ENCODE results near the gene ENOX1.

The ENOX1 gene

GRCh38 chr13:43268632-43269031 lies 518.1 kb downstream of the ENOX1 start:
- Histone ChIP-seq H4K91ac (ENCODE audit: low read length) (no peak overlapping the region), H3K23ac (ENCODE audit: low read length in 2 of 2) (peak overlapping the region in 1 of 2 experiments; percentile 68), H2AFZ (ENCODE audit: low read depth, low read length) (no peak overlapping the region), H2BK5ac (ENCODE audit: low read depth, low read length, poor library complexity, severe bottlenecking) (peak overlapping the region; percentile 79), H3K4ac (ENCODE audit: low read depth in 1 of 2, low read length in 2 of 2) (peak overlapping the region in 1 of 2 experiments; percentile 71), H3K4me1 (ENCODE audit: control insufficient read depth, insufficient read depth, low read depth, low read length) (peaks cover 13% of the 10 kb centered on the region), H3K27me3 (ENCODE audit: control insufficient read depth in 1 of 2, insufficient read depth in 1 of 2, low read length in 2 of 2) (no peaks in the 10 kb centered on the region), H4K8ac (ENCODE audit: low read length) (peak overlapping the region; percentile 7), H3K4me2 (ENCODE audit: low read length, poor library complexity, severe bottlenecking) (no peak overlapping the region), H2AK5ac (ENCODE audit: low read length, severe bottlenecking) (peak overlapping the region; percentile 16), H2BK12ac (ENCODE audit: low read length in 2 of 2) (peak overlapping the region in 1 of 2 experiments; percentile 75), H3K18ac (ENCODE audit: low read depth in 1 of 2, low read length in 2 of 2) (peak overlapping the region; percentile 41 to 86), H3K9ac (ENCODE audit: low read length) (peak overlapping the region; percentile 52), H3K14ac (ENCODE audit: low read length in 2 of 2) (no peak overlapping the region), H3K4me3 (ENCODE audit: insufficient read depth in 1 of 2, low read depth in 1 of 2, low read length in 2 of 2) (peak overlapping the region in 1 of 2 experiments; percentile 40), H3K9me3 (ENCODE audit: control insufficient read depth, low read length) (no peaks in the 10 kb centered on the region), H2BK15ac (ENCODE audit: low read depth, poor library complexity, severe bottlenecking) (no peak overlapping the region), H3K27ac (ENCODE audit: low read length, poor library complexity, severe bottlenecking) (peak overlapping the region; percentile 94), H3K36me3 (ENCODE audit: control insufficient read depth in 1 of 2, insufficient read depth in 2 of 2, low read depth in 1 of 2, low read length in 2 of 2) (peaks cover 0 to 10% of the 10 kb centered on the region in 2 experiments), H3K79me1 (replicated peaks; ENCODE audit: low read length, poor library complexity, severe bottlenecking) (no peaks in the 10 kb centered on the region), H2BK120ac (ENCODE audit: low read depth, low read length) (no peak overlapping the region)
- WGBS: no CpG with 5 or more reads among the region's 2 CpGs
- DNase-seq: no peak

- Histone ChIP-seq H2BK5ac (ENCODE audit: low read depth, low read length, poor library complexity, severe bottlenecking) (no peak overlapping the region), H2BK12ac (ENCODE audit: low read length in 2 of 2) (no peak overlapping the region), H3K4ac (ENCODE audit: low read depth in 1 of 2, low read length in 2 of 2) (no peak overlapping the region), H2AK5ac (ENCODE audit: low read length, severe bottlenecking) (no peak overlapping the region), H3K79me1 (replicated peaks; ENCODE audit: low read length, poor library complexity, severe bottlenecking) (no peaks in the 10 kb centered on the region), H2BK120ac (ENCODE audit: low read depth, low read length) (no peak overlapping the region), H4K91ac (ENCODE audit: low read length) (no peak overlapping the region), H4K8ac (ENCODE audit: low read length) (no peak overlapping the region), H2AFZ (ENCODE audit: low read depth, low read length) (no peak overlapping the region), H3K27me3 (ENCODE audit: control insufficient read depth in 1 of 2, insufficient read depth in 1 of 2, low read length in 2 of 2) (no peaks in the 10 kb centered on the region), H3K27ac (ENCODE audit: low read length, poor library complexity, severe bottlenecking) (peak overlapping the region; percentile 12), H3K36me3 (ENCODE audit: control insufficient read depth in 1 of 2, insufficient read depth in 2 of 2, low read depth in 1 of 2, low read length in 2 of 2) (peaks cover 0 to 10% of the 10 kb centered on the region in 2 experiments), H3K14ac (ENCODE audit: low read length in 2 of 2) (no peak overlapping the region), H3K4me1 (ENCODE audit: control insufficient read depth, insufficient read depth, low read depth, low read length) (peaks cover 9% of the 10 kb centered on the region), H3K23ac (ENCODE audit: low read length in 2 of 2) (no peak overlapping the region), H3K9me3 (ENCODE audit: control insufficient read depth, low read length) (no peaks in the 10 kb centered on the region), H3K4me3 (ENCODE audit: insufficient read depth in 1 of 2, low read depth in 1 of 2, low read length in 2 of 2) (no peak overlapping the region), H3K18ac (ENCODE audit: low read depth in 1 of 2, low read length in 2 of 2) (no peak overlapping the region), H2BK15ac (ENCODE audit: low read depth, poor library complexity, severe bottlenecking) (no peak overlapping the region), H3K9ac (ENCODE audit: low read length) (no peak overlapping the region), H3K4me2 (ENCODE audit: low read length, poor library complexity, severe bottlenecking) (no peak overlapping the region)
- 100% methylated on average over 2 of the region's 3 CpGs for WGBS
- DNase-seq: no peak
These were observed 518.9 kb downstream of the ENOX1 start for GRCh38 chr13:43267916-43268315.

GRCh38 chr13:43266936-43267615 lies 519.7 kb downstream of the ENOX1 start:
- H3K23ac ChIP-seq (ENCODE audit: low read length in 2 of 2): peak overlapping the region in 1 of 2 experiments; percentile 61
- 72% methylated on average over 8 of the region's 9 CpGs for WGBS
- H3K27me3 ChIP-seq (ENCODE audit: control insufficient read depth in 1 of 2, insufficient read depth in 1 of 2, low read length in 2 of 2): no peaks in the 10 kb centered on the region

GRCh38 chr13:43265028-43265427 lies 521.7 kb downstream of the ENOX1 start:
- H2AFZ ChIP-seq (ENCODE audit: low read depth, low read length): no peak overlapping the region
- WGBS: 0% methylated on average over 1 of the region's 4 CpGs
- no peak for DNase-seq

More at GRCh38 chr13:43266936-43267615, 519.7 kb downstream of the ENOX1 start:
- Histone ChIP-seq H3K79me1 (replicated peaks; ENCODE audit: low read length, poor library complexity, severe bottlenecking) (no peaks in the 10 kb centered on the region), H3K14ac (ENCODE audit: low read length in 2 of 2) (peak overlapping the region in 1 of 2 experiments; percentile 11), H3K36me3 (ENCODE audit: control insufficient read depth in 1 of 2, insufficient read depth in 2 of 2, low read depth in 1 of 2, low read length in 2 of 2) (peaks cover 0 to 10% of the 10 kb centered on the region in 2 experiments), H2BK15ac (ENCODE audit: low read depth, poor library complexity, severe bottlenecking) (peak overlapping the region; percentile 67), H4K91ac (ENCODE audit: low read length) (peak overlapping the region; percentile 95), H3K4me2 (ENCODE audit: low read length, poor library complexity, severe bottlenecking) (no peak overlapping the region), H2AFZ (ENCODE audit: low read depth, low read length) (no peak overlapping the region), H3K4ac (ENCODE audit: low read depth in 1 of 2, low read length in 2 of 2) (peak overlapping the region; percentile 76 to 93), H4K8ac (ENCODE audit: low read length) (peak overlapping the region; percentile 80), H3K4me3 (ENCODE audit: insufficient read depth in 1 of 2, low read depth in 1 of 2, low read length in 2 of 2) (no peak overlapping the region), H3K27ac (ENCODE audit: low read length, poor library complexity, severe bottlenecking) (no peak overlapping the region), H2BK5ac (ENCODE audit: low read depth, low read length, poor library complexity, severe bottlenecking) (no peak overlapping the region), H2AK5ac (ENCODE audit: low read length, severe bottlenecking) (peak overlapping the region; percentile 84), H3K9me3 (ENCODE audit: control insufficient read depth, low read length) (no peaks in the 10 kb centered on the region), H3K9ac (ENCODE audit: low read length) (no peak overlapping the region), H3K18ac (ENCODE audit: low read depth in 1 of 2, low read length in 2 of 2) (peak overlapping the region; percentile 58 to 95), H2BK12ac (ENCODE audit: low read length in 2 of 2) (peak overlapping the region; percentile 65 to 66), H3K4me1 (ENCODE audit: control insufficient read depth, insufficient read depth, low read depth, low read length) (peaks cover 8% of the 10 kb centered on the region), H2BK120ac (ENCODE audit: low read depth, low read length) (peak overlapping the region; percentile 88)
- DNase-seq: no peak

More at GRCh38 chr13:43265028-43265427, 521.7 kb downstream of the ENOX1 start:
- H2BK120ac ChIP-seq (ENCODE audit: low read depth, low read length): no peak overlapping the region
- no peak overlapping the region for H2BK12ac ChIP-seq (ENCODE audit: low read length in 2 of 2)
- no peaks in the 10 kb centered on the region for H3K9me3 ChIP-seq (ENCODE audit: control insufficient read depth, low read length)
- H3K23ac ChIP-seq (ENCODE audit: low read length in 2 of 2): no peak overlapping the region
- no peak overlapping the region for H2BK15ac ChIP-seq (ENCODE audit: low read depth, poor library complexity, severe bottlenecking)
- H3K27me3 ChIP-seq (ENCODE audit: control insufficient read depth in 1 of 2, insufficient read depth in 1 of 2, low read length in 2 of 2): no peaks in the 10 kb centered on the region
- H3K79me1 ChIP-seq (replicated peaks; ENCODE audit: low read length, poor library complexity, severe bottlenecking): no peaks in the 10 kb centered on the region
- no peak overlapping the region for H3K14ac ChIP-seq (ENCODE audit: low read length in 2 of 2)
- H4K91ac ChIP-seq (ENCODE audit: low read length): no peak overlapping the region
- no peak overlapping the region for H4K8ac ChIP-seq (ENCODE audit: low read length)
- H2BK5ac ChIP-seq (ENCODE audit: low read depth, low read length, poor library complexity, severe bottlenecking): no peak overlapping the region
- peaks cover 8% of the 10 kb centered on the region for H3K4me1 ChIP-seq (ENCODE audit: control insufficient read depth, insufficient read depth, low read depth, low read length)
- no peak overlapping the region for H3K4ac ChIP-seq (ENCODE audit: low read depth in 1 of 2, low read length in 2 of 2)
- H3K4me2 ChIP-seq (ENCODE audit: low read length, poor library complexity, severe bottlenecking): no peak overlapping the region
- H3K9ac ChIP-seq (ENCODE audit: low read length): no peak overlapping the region
- H2AK5ac ChIP-seq (ENCODE audit: low read length, severe bottlenecking): no peak overlapping the region
- peaks cover 0 to 10% of the 10 kb centered on the region in 2 experiments for H3K36me3 ChIP-seq (ENCODE audit: control insufficient read depth in 1 of 2, insufficient read depth in 2 of 2, low read depth in 1 of 2, low read length in 2 of 2)
- H3K27ac ChIP-seq (ENCODE audit: low read length, poor library complexity, severe bottlenecking): no peak overlapping the region
- H3K18ac ChIP-seq (ENCODE audit: low read depth in 1 of 2, low read length in 2 of 2): no peak overlapping the region
- H3K4me3 ChIP-seq (ENCODE audit: insufficient read depth in 1 of 2, low read depth in 1 of 2, low read length in 2 of 2): no peak overlapping the region

Data from mesenchymal stem cell (in vitro differentiated cells and primary cell).